PFSK-1 (cell line): ENCODE measurements around the gene UPF1.

Experiments
- FOXP2 ChIP-seq: optimal IDR thresholded peaks from 2 replicates; pipeline ENCODE3; 2011; ENCODE audit warnings: borderline replicate concordance, control low read depth, inconsistent platforms; ENCODE audit not compliant: insufficient read depth; ENCODE audit errors: extremely low read length, extremely low read depth
- POLR2AphosphoS5 ChIP-seq: IDR thresholded peaks from 2 replicates; pipeline ENCODE4 v1.6.1; 2012; ENCODE audit warnings: low read depth, mild to moderate bottlenecking, control low read depth, low read length, moderate library complexity
- SIN3A ChIP-seq: IDR thresholded peaks from 2 replicates; pipeline ENCODE4 v1.6.1; 2012; ENCODE audit warnings: mild to moderate bottlenecking, low read length, moderate library complexity, borderline replicate concordance; ENCODE audit not compliant: insufficient read depth
- TAF1 ChIP-seq: IDR thresholded peaks from 2 replicates; pipeline ENCODE4 v1.6.1; 2012; ENCODE audit warnings: low read length, control low read depth, borderline replicate concordance; ENCODE audit not compliant: insufficient read depth
- TF ChIP-seq, protein P1 (sequence below), 2 experiments: IDR thresholded peaks; 2 replicates each; pipeline versions ENCODE4 v1.6.1 to v1.8.0; 2011 to 2012; ENCODE audit warnings: low read depth in 2 of 2, low read length in 2 of 2, control low read depth in 1 of 2, inconsistent platforms in 1 of 2, mild to moderate bottlenecking in 1 of 2, moderate library complexity in 1 of 2; ENCODE audit not compliant: insufficient read depth in 1 of 2

The UPF1 gene

DNA sequence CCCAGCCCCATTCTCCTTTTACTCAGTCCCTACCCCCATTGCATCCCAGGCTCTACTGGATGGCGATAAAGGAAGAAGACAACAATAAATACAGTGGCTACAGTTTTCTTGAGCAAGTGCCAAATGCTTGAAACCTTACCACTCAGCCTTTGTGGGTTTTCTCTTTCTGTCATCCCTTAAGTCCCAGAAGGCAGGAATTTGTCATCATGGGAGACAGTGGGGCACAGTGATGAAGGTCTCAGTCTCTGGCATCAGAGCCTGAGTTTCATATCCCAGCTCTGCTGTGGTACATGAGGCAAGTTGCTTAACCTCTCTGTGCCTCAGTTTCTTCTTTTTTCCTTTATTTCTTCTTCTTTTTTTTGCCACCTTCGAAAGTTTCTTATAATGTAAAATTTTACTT, 35.5 kb upstream of the UPF1 start:
- TF ChIP-seq, protein P1, sequence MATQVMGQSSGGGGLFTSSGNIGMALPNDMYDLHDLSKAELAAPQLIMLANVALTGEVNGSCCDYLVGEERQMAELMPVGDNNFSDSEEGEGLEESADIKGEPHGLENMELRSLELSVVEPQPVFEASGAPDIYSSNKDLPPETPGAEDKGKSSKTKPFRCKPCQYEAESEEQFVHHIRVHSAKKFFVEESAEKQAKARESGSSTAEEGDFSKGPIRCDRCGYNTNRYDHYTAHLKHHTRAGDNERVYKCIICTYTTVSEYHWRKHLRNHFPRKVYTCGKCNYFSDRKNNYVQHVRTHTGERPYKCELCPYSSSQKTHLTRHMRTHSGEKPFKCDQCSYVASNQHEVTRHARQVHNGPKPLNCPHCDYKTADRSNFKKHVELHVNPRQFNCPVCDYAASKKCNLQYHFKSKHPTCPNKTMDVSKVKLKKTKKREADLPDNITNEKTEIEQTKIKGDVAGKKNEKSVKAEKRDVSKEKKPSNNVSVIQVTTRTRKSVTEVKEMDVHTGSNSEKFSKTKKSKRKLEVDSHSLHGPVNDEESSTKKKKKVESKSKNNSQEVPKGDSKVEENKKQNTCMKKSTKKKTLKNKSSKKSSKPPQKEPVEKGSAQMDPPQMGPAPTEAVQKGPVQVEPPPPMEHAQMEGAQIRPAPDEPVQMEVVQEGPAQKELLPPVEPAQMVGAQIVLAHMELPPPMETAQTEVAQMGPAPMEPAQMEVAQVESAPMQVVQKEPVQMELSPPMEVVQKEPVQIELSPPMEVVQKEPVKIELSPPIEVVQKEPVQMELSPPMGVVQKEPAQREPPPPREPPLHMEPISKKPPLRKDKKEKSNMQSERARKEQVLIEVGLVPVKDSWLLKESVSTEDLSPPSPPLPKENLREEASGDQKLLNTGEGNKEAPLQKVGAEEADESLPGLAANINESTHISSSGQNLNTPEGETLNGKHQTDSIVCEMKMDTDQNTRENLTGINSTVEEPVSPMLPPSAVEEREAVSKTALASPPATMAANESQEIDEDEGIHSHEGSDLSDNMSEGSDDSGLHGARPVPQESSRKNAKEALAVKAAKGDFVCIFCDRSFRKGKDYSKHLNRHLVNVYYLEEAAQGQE (IDR thresholded peaks at IDR 0.05; ENCODE audit: insufficient read depth in 1 of 2, low read depth in 2 of 2, low read length in 2 of 2) = no peak
- TF ChIP-seq SIN3A (no peak), TAF1 (no peak), FOXP2 (no peak), POLR2AphosphoS5 (no peak)

DNA sequence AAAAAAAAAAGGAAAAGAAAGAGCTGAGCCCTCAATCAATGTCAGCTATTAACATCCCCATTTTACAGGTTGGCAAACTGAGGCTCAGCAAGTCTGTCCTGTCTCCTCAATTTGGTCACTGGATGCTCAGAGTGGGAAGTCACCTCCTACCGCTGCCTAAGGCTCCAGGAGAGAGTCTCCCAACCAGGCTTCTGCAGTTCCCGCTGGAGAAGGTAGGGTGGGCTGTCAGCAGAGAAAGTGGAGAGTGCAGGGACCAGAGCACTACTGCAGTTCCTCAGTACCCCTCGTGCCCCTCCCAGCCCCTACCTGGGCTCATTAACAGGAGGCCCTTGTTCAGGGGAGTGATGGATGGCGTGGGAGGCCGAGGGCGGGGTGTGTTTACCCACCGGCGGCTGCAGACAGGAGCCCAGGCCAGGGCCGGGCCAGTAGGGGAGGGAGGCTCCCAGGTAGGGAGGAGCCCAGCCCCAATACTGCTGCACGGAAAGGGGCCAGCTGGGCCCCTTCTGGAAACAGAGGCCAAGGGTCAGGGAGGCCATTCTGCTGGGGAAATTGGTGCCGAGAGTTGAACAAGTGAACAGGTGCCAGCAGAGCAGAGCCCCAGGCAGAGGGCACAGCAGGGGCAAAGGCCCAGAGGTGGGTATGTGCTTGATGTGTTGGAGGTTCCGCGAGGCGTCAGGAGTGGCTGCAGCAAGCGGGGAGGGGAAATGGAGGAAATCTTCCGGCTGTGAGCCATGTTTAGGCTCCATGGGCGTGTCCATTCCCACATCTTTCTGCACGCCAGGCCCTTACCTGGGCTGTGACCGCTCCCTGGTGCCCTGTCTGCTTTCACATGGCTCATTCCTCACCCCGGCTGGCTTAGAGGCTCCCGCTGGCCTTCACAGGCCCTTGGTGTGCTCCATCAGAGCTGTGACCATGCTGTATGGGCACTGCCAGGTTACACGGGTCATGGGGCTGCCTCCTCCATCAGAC, 33.1 kb upstream of the UPF1 start:
- TF ChIP-seq TAF1 (no peak), FOXP2 (no peak), SIN3A (no peak)
- TF ChIP-seq, protein P1 (IDR thresholded peaks at IDR 0.05; ENCODE audit: insufficient read depth in 1 of 2, low read depth in 2 of 2, low read length in 2 of 2) = no peak

DNA sequence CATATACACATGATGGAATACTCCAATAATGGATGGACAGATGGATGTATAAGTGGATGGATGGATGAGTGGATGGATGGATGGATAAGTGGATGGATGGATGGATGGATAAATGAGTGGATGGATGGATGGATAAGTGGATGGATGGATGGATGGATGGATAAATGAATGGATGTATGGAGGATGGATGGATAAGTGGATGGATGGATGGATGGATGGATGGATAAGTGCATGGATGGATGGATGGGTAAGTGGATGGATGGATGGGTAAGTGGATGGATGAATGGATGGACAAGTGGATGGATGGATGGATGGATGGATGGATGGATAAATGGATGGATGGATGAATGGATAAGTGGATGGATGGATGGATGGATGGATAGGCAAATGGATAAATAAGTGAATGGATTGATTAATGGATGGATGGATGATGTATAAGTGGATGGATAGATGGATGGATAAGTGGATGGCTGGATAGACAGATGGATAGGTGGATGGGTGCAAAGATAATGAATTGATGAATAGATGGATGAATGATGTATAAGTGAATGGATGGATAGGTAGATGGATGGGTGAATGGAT, 32.3 kb upstream of the UPF1 start:
- no peak for TF ChIP-seq POLR2AphosphoS5
- no peak for TF ChIP-seq TAF1
- TF ChIP-seq, protein P1 (IDR thresholded peaks at IDR 0.05; ENCODE audit: insufficient read depth in 1 of 2, low read depth in 2 of 2, low read length in 2 of 2) = no peak
- TF ChIP-seq SIN3A = no peak

DNA sequence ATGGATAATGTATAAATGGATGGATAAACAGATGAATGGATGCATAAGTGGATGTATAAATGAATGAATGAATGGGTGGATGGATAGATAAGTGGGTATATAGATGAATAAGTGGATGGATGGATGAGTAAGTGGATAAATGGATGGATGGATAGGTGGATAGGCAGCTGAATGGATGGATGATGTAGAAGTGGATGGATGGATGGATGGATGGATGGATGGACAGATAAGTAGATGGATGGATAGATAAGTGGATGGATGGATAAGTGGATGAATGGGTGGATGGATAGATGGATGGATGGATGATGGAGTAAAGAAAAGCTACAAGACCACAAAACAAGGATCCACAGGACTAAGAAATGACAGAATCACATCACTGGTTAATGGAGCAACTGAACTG, 31.7 kb upstream of the UPF1 start:
- TF ChIP-seq POLR2AphosphoS5 (no peak), SIN3A (no peak), TAF1 (no peak), FOXP2 (no peak)
- TF ChIP-seq, protein P1 (IDR thresholded peaks at IDR 0.05; ENCODE audit: insufficient read depth in 1 of 2, low read depth in 2 of 2, low read length in 2 of 2) = no peak
